GM18951 (cell line): ENCODE data around the gene PKP4.
"Not testable (repeated sequence)": the region's sequence is repeated elsewhere in the genome, so short reads cannot be mapped to it uniquely, and the experiment has no call there.

Experiments
- POLR2A ChIP-seq: IDR thresholded peaks from 4 replicates; pipeline ENCODE4 v1.6.1; 2011; ENCODE audit warnings: mild to moderate bottlenecking; ENCODE audit not compliant: insufficient read length, insufficient read depth; ENCODE audit errors: extremely low read depth
- in situ Hi-C: fragments of 300-500 bp; cut with MboI; formaldehyde crosslinking; loops from one replicate; pipeline ENCODE4 v1.12.0; 2022; ENCODE audit warnings: low sequenced_read_pairs, mixed read lengths, inconsistent platforms; ENCODE audit not compliant: unreplicated experiment

Gene PKP4

GRCh38 chr2:158695305-158695704, 238.6 kb downstream of the PKP4 start:
- in situ Hi-C loops, result no loop called here
- TF ChIP-seq POLR2A, result no peak

GRCh38 chr2:158695744-158696143, 239.0 kb downstream of the PKP4 start:
- in situ Hi-C loops, result not testable (repeated sequence)

GRCh38 chr2:158699323-158699722, 242.6 kb downstream of the PKP4 start:
- TF ChIP-seq POLR2A, result no peak
- in situ Hi-C loops, result no loop called here

GRCh38 chr2:158701101-158701500, 244.3 kb downstream of the PKP4 start:
- no peak for TF ChIP-seq POLR2A
- in situ Hi-C loops, result no loop called here

GRCh38 chr2:158702740-158703139, 246.0 kb downstream of the PKP4 start:
- in situ Hi-C loops, result no loop called here
- TF ChIP-seq POLR2A, result no peak

- in situ Hi-C loops, result not testable (repeated sequence)
Observed at GRCh38 chr2:158704724-158705465, 248.1 kb downstream of the PKP4 start.

GRCh38 chr2:158712791-158713522, 256.2 kb downstream of the PKP4 start:
- no peak for TF ChIP-seq POLR2A
- in situ Hi-C loops, result no loop called here

GRCh38 chr2:158713523-158714138, 256.9 kb downstream of the PKP4 start:
- in situ Hi-C loops, result no loop called here
- TF ChIP-seq POLR2A, result no peak

GRCh38 chr2:158714420-158714819, 257.7 kb downstream of the PKP4 start:
- in situ Hi-C loops, result no loop called here
- TF ChIP-seq POLR2A, result no peak

GRCh38 chr2:158715357-158715756, 258.6 kb downstream of the PKP4 start:
- in situ Hi-C loops, result no loop called here
- TF ChIP-seq POLR2A, result no peak

GRCh38 chr2:158716121-158716791, 259.5 kb downstream of the PKP4 start:
- TF ChIP-seq POLR2A, result no peak
- in situ Hi-C loops, result no loop called here

GRCh38 chr2:158716921-158717320, 260.2 kb downstream of the PKP4 start:
- in situ Hi-C loops, result no loop called here
- TF ChIP-seq POLR2A, result no peak

GRCh38 chr2:158717366-158718195, 260.8 kb downstream of the PKP4 start:
- in situ Hi-C loops, result no loop called here
- no peak for TF ChIP-seq POLR2A
